HFFc6 (cell line): ENCODE data around the gene SPAG9. TPM values are rescaled to one million over a fixed set of nuclear protein-coding genes. Genes with fewer than 3 reads are reported as not detected.
"Not testable (repeated sequence)": the region's sequence is repeated elsewhere in the genome, so short reads cannot be mapped to it uniquely, and the experiment has no call there.

Source experiments
- DNase-seq: peaks from one replicate; pipeline ENCODE4 v3.0.0-alpha.2; 2018
- H3K27ac Mint-ChIP-seq: 2 replicates; pipeline ENCODE4 v1.8.0; 2020; ENCODE audit warnings: mild to moderate bottlenecking, mixed read lengths
- H3K27me3 Mint-ChIP-seq: 2 replicates; pipeline ENCODE4 v1.8.0; 2021; ENCODE audit warnings: mild to moderate bottlenecking, moderate library complexity, mixed read lengths; ENCODE audit not compliant: insufficient read depth
- H3K36me3 Mint-ChIP-seq: 2 replicates; pipeline ENCODE4 v1.8.0; 2021; ENCODE audit warnings: low read depth, mixed read lengths
- H3K4me1 Mint-ChIP-seq: 2 replicates; pipeline ENCODE4 v1.8.0; 2020; ENCODE audit warnings: low read depth, mixed read lengths
- H3K4me3 Mint-ChIP-seq: 2 replicates; pipeline ENCODE4 v1.8.0; 2020; ENCODE audit warnings: mild to moderate bottlenecking, moderate library complexity, mixed read lengths
- H3K9me3 Mint-ChIP-seq: 2 replicates; pipeline ENCODE4 v1.8.0; 2020; ENCODE audit warnings: mild to moderate bottlenecking, mixed read lengths
- total RNA-seq, 6 experiments: library from RNA; stranded (reverse); fragmentation: NEBNext Ultra II Directional; extraction: Animal tissue kit (Norgen Biotek cat#: 25700); gene quantifications; 2 replicates in 1 of 6; 3 replicates in 5 of 6; pipeline ENCODE4 v1.2.3, GENCODE V29; 2021
- TF ChIP-seq, protein P1 (sequence below): fragments of 200-600 bp; sonication (generic); IDR thresholded peaks from 2 replicates; pipeline ENCODE4 v1.5.0; 2021; ENCODE audit warnings: antibody characterized with exemption, mild to moderate bottlenecking

SPAG9 gene
- total RNA-seq, 6 experiments from 2014 or later, result 54.3 to 78.1 (median 61.3) TPM

DNA sequence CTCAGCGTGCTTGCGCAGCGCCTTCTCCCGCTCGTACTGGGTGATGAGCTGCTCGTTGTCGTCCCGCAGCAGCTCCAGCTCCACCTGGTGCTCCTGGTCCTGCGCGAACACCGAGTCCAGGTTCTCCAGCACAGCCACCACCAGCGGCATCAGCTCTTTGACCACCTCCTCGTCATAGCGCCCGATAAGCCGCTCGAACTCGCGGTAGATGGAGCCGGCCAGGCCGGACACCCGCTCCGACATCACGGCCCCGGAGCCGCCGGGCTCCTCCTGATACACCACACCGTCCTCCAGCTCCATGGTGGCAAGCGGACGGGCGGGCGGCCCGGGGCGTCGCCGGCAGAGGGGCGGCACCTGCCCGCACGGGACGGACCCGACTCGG lies 320 bp downstream of the SPAG9 start:
- Mint-ChIP-seq H3K27ac (peak overlapping the region; percentile 96), H3K4me1 (peaks cover 47% of the 10 kb centered on the region), H3K9me3 (no peaks in the 10 kb centered on the region), H3K27me3 (peaks cover 5% of the 10 kb centered on the region; the same call in 1 of the 2 replicates), H3K4me3 (peak overlapping the region; percentile 98), H3K36me3 (no peaks in the 10 kb centered on the region)
- DNase-seq, result peak; percentile 22
- TF ChIP-seq, protein P1, sequence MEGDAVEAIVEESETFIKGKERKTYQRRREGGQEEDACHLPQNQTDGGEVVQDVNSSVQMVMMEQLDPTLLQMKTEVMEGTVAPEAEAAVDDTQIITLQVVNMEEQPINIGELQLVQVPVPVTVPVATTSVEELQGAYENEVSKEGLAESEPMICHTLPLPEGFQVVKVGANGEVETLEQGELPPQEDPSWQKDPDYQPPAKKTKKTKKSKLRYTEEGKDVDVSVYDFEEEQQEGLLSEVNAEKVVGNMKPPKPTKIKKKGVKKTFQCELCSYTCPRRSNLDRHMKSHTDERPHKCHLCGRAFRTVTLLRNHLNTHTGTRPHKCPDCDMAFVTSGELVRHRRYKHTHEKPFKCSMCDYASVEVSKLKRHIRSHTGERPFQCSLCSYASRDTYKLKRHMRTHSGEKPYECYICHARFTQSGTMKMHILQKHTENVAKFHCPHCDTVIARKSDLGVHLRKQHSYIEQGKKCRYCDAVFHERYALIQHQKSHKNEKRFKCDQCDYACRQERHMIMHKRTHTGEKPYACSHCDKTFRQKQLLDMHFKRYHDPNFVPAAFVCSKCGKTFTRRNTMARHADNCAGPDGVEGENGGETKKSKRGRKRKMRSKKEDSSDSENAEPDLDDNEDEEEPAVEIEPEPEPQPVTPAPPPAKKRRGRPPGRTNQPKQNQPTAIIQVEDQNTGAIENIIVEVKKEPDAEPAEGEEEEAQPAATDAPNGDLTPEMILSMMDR, result no peak

DNA sequence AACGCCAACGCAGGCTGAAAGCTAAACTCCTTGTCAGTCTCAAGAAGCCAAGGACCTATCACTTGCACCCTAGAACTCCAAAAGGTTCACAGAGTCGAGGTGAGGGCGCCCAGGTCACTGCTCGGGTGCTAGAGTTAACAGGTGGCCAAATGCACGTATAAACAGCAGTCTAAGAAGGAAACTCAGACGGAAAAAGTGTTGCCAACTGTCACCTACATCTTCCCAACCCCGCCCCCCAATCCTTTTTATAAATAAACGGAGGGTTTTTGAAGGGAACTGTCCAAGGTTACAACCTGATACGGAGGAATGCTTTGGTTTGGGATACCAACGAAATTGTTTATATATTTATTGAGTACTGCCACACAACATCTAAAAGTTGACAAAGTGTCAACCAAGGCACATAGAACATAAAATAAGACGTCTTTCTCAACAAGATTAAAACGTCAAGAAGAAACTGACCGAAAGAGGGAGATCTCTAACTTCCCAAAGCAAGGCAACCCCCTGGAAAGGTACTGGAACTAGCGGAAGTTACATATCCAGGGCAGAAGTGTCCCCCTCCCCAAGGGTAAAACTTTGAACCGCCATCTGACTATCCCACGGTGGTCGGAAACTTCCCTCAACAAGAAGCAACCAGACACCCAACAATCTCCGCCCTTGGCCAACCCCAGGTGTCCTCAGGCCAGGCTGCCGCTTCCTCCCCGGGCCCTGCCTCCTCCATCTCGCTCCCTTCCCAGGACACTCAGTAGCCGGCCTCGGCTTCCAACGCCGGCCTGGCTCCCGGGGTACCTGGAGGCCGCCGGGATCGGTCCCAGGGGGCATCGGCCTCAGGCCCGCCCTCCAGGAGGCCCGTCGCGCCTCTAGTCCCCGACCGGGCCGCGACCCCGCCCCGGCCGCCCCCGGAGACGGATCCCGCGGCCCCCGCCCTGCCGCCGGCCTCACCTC lies 982 bp downstream of the SPAG9 start:
- H3K36me3 Mint-ChIP-seq, result no peaks in the 10 kb centered on the region
- H3K9me3 Mint-ChIP-seq, result no peaks in the 10 kb centered on the region
- H3K27me3 Mint-ChIP-seq, result peaks cover 5% of the 10 kb centered on the region; the same call in 1 of the 2 replicates
- peak overlapping the region; percentile 98 for H3K4me3 Mint-ChIP-seq
- TF ChIP-seq, protein P1, result peak; percentile 44
- DNase-seq, result peak; percentile 10
- peaks cover 47% of the 10 kb centered on the region for H3K4me1 Mint-ChIP-seq
- peak overlapping the region; percentile 96 for H3K27ac Mint-ChIP-seq

DNA sequence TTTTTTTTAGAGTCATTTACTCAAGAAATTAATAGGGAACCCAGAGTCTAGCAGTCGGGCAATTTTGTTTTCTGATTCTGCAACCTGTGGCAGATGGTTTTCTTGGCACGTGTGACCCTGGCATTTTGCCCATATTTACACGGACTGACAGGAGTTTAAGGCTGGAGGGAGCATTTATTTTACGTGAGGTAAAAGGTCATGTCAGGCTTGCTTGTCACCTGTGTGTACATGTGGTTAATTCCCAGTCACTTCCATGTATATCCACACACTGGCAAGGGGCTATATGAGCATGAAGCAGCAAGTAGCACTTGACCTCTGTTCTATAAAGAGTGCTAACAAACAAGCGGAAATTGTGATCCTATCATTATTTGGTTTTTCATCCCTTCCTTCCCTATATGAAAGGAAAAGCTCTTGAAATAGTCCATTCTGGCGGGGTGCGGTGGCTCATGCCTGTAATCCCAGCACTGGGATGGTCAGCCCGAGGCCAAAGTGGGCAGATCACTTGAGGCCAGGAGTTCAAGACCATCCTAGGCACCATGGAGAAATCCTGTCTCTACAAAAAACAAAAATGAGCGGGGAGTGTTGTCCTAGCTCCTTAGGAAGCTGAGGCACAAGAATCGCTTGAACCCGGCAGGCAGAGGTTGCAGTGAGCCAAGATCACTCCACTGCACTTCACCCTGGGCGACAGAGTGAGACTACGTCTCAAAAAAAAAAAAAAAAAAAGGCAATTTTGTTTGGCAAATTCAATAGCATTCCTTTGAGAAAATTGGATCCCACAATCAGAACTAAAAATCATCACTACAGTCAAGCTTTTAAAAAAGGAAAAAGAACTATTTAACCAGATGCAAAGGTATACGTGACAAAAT lies 2.1 kb downstream of the SPAG9 start:
- DNase-seq, result no peak
- Mint-ChIP-seq H3K36me3 (no peaks in the 10 kb centered on the region), H3K4me3 (peak overlapping the region; percentile 98), H3K27ac (no peak overlapping the region), H3K27me3 (peaks cover 5% of the 10 kb centered on the region; the same call in 1 of the 2 replicates), H3K9me3 (no peaks in the 10 kb centered on the region), H3K4me1 (peaks cover 47% of the 10 kb centered on the region)
- TF ChIP-seq, protein P1, result no peak

DNA sequence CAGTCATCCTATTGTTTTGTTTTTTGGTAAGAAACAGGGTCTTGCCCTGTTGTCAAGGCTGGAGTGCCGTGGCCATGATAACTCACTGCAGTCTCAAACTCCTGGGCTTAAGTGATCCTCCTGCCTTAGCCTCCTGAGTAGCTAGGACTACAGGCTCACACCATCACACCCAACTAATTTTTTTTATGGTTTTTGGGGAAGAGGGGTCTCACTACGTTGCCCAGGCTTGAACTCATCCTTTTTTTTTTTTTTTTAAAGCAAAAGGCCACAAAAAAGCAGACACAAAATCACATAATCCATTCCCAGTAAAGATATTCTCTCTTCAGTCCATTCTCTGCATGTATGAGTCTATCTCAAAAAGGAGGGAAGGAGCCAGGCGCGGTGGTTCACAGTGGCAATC lies 5.5 kb downstream of the SPAG9 start:
- DNase-seq, result no peak
- no peaks in the 10 kb centered on the region for H3K36me3 Mint-ChIP-seq
- no peak overlapping the region for H3K4me3 Mint-ChIP-seq
- no peaks in the 10 kb centered on the region; the same call in 1 of the 2 replicates for H3K27me3 Mint-ChIP-seq
- H3K27ac Mint-ChIP-seq, result no peak overlapping the region
- TF ChIP-seq, protein P1, result no peak
- peaks cover 29% of the 10 kb centered on the region for H3K4me1 Mint-ChIP-seq
- no peaks in the 10 kb centered on the region for H3K9me3 Mint-ChIP-seq

DNA sequence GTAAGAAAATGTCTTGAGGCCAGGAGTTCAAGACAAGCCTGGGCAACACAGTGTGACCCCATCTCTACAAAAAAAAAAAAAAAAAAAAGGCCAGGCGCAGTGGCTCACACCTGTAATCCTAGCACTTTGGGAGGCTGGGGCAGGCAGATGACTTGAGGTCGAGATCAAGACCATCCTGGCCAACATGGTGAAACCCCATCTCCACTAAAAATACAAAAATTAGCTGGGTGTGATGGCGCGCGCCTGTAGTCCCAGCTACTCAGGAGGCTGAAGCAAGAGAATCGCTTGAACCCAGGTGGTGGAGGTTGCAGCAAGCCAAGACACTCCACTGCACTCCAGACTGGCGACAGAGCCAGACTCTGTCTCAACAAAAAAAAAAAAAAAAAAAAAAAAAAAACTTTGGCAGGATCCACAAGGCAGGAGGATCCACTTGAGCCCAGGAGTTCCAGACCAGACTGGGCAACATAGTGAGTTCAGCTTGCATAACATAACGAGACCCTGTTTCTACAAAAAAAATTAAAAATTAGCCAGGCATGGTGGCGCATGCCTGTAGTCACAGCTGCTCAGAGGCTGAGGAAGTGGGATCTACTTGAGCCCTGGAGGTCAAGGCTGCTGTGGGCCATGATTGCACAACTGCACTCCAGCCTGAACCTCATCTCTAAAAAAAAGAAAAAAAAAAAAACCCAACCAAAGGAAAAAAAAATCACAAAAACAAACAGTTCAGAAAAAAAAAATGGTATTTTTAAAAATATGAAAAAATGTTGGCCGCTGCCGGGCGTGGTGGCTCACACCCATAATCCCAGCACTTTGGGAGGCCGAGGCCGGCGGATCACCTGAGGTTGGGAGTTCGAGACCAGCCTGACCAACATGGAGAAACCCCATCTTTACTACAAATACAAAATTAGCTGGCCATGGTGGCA lies 8.1 kb downstream of the SPAG9 start:
- H3K4me1 Mint-ChIP-seq, result peaks cover 12% of the 10 kb centered on the region
- not testable (repeated sequence) for DNase-seq, H3K27ac Mint-ChIP-seq, H3K9me3 Mint-ChIP-seq, H3K36me3 Mint-ChIP-seq, H3K4me3 Mint-ChIP-seq, H3K27me3 Mint-ChIP-seq
